SK-N-SH (cell line): ENCODE results near the gene AGBL4. TPM values are rescaled to one million over a fixed set of nuclear protein-coding genes. Genes with fewer than 3 reads are reported as not detected.

Experiments
- CTCF ChIA-PET: fragments of 300-600, 350-600 bp; formaldehyde crosslinking; extraction: SDS; loops from one replicate; lab custom pipeline; 2021; lab: Yijun Ruan, JAX
- POLR2A ChIA-PET: fragments of 350-600 bp; sonication (Branson Sonifier 250); formaldehyde crosslinking; extraction: SDS; loops from one replicate; lab custom pipeline; 2020; ENCODE audit warnings: antibody characterized with exemption, inconsistent platforms; lab: Yijun Ruan, JAX
- DNase-seq: peaks from one replicate; pipeline ENCODE4 v3.0.0; 2012
- H2AFZ ChIP-seq: fragments of 200-600 bp; sonication (generic); 2 replicates; pipeline ENCODE4 v1.8.1; 2016; ENCODE audit warnings: antibody characterized with exemption, mild to moderate bottlenecking, low read depth
- H3F3A ChIP-seq: fragments of 200-600 bp; sonication (generic); replicated peaks from 2 replicates; pipeline ENCODE3; 2016; ENCODE audit warnings: antibody characterized with exemption, mild to moderate bottlenecking; ENCODE audit not compliant: insufficient read depth
- H3K27ac ChIP-seq, 2 experiments: fragments of 200-500 bp in 1 of 2; fragments of 200-600 bp in 1 of 2; sonication (Bioruptor generic) in 1 of 2; sonication (generic), shearing (Covaris generic) in 1 of 2; 2 replicates each; pipeline versions ENCODE4 v1.5.1 to v1.6.1; 2014 to 2016; ENCODE audit warnings: low read depth in 2 of 2, inconsistent platforms in 1 of 2, low read length in 1 of 2, mild to moderate bottlenecking in 1 of 2, mixed read lengths in 1 of 2
- H3K27me3 ChIP-seq: fragments of 200-600 bp; sonication (generic), shearing (Covaris generic); 2 replicates; pipeline ENCODE4 v1.6.1; 2016; ENCODE audit warnings: mixed run types; ENCODE audit not compliant: insufficient read depth
- H3K36me3 ChIP-seq, 2 experiments: fragments of 200-500 bp in 1 of 2; fragments of 200-600 bp in 1 of 2; sonication (Bioruptor generic) in 1 of 2; sonication (generic) in 1 of 2; replicated peaks in 1 of 2; 2 replicates each; pipeline versions ENCODE3 to v1.5.1; 2014 to 2016; ENCODE audit warnings: low read length in 1 of 2, mild to moderate bottlenecking in 1 of 2; ENCODE audit not compliant: insufficient read depth in 2 of 2, control insufficient read depth in 1 of 2
- H3K4me1 ChIP-seq, 2 experiments: fragments of 200-500 bp in 1 of 2; fragments of 200-600 bp in 1 of 2; sonication (Bioruptor generic) in 1 of 2; sonication (generic), shearing (Covaris generic) in 1 of 2; 2 replicates each; pipeline versions ENCODE4 v1.5.1 to v1.6.1; 2014 to 2016; ENCODE audit warnings: low read depth in 1 of 2, low read length in 1 of 2, mixed run types in 1 of 2; ENCODE audit not compliant: insufficient read depth in 2 of 2, control insufficient read depth in 1 of 2
- H3K4me2 ChIP-seq: fragments of 200-600 bp; sonication (generic), shearing (Covaris generic); 2 replicates; pipeline ENCODE4 v1.6.1; 2017; ENCODE audit warnings: mixed run types
- H3K4me3 ChIP-seq, 2 experiments: fragments of 200-500 bp in 1 of 2; fragments of 200-600 bp in 1 of 2; sonication (Bioruptor generic) in 1 of 2; sonication (generic), shearing (Covaris generic) in 1 of 2; 2 replicates each; pipeline versions ENCODE4 v1.5.1 to v1.8.1; 2014 to 2016; ENCODE audit warnings: low read depth in 2 of 2, inconsistent platforms in 1 of 2, low read length in 1 of 2, mild to moderate bottlenecking in 1 of 2, mixed read lengths in 1 of 2, moderate library complexity in 1 of 2
- H3K79me2 ChIP-seq: fragments of 200-600 bp; sonication (generic); 2 replicates; pipeline ENCODE4 v1.8.1; 2017; ENCODE audit warnings: mild to moderate bottlenecking; ENCODE audit not compliant: insufficient read depth
- H3K9ac ChIP-seq: fragments of 200-600 bp; sonication (generic); 2 replicates; pipeline ENCODE4 v1.6.1; 2017; ENCODE audit warnings: mixed run types
- H3K9me2 ChIP-seq: fragments of 200-600 bp; sonication (generic); 2 replicates; pipeline ENCODE4 v1.6.1; 2017; ENCODE audit warnings: mixed run types
- H3K9me3 ChIP-seq: fragments of 200-600 bp; sonication (generic); 2 replicates; pipeline ENCODE4 v1.6.1; 2017; ENCODE audit warnings: mixed run types, mild to moderate bottlenecking, moderate library complexity
- H4K20me1 ChIP-seq: fragments of 200-600 bp; sonication (generic); 2 replicates; pipeline ENCODE4 v1.6.1; 2017; ENCODE audit warnings: mild to moderate bottlenecking, mixed run types; ENCODE audit not compliant: insufficient read depth
- CTCF ChIP-seq: fragments of 200-600 bp; sonication (generic); IDR thresholded peaks from 2 replicates; pipeline ENCODE4 v1.6.1; 2017; ENCODE audit warnings: antibody characterized with exemption, mild to moderate bottlenecking, moderate library complexity
- EZH2phosphoT487 ChIP-seq: fragments of 200-600 bp; sonication (generic); IDR thresholded peaks from 2 replicates; pipeline ENCODE4 v1.6.1; 2017; ENCODE audit warnings: low read depth, mixed run types, mild to moderate bottlenecking, antibody characterized with exemption, moderate library complexity, borderline replicate concordance
- FOSL2 ChIP-seq: IDR thresholded peaks from 2 replicates; pipeline ENCODE4 v1.4.0; 2012; ENCODE audit warnings: low read depth, mild to moderate bottlenecking, moderate library complexity, borderline replicate concordance
- FOXJ3 ChIP-seq: sonication (generic); formaldehyde crosslinking; IDR thresholded peaks from 2 replicates; pipeline ENCODE4 v1.5.1; 2020; ENCODE audit warnings: mild to moderate bottlenecking, missing genetic modification reagents
- GABPA ChIP-seq: IDR thresholded peaks from 2 replicates; pipeline ENCODE4 v1.4.0; 2012; ENCODE audit warnings: low read depth, mild to moderate bottlenecking
- IRF3 ChIP-seq: fragments of 150-350 bp; IDR thresholded peaks from 2 replicates; pipeline ENCODE4 v1.6.1; 2016; ENCODE audit warnings: mild to moderate bottlenecking, low read depth, low read length
- MEF2A ChIP-seq: IDR thresholded peaks from 2 replicates; pipeline ENCODE4 v1.4.0; 2012; ENCODE audit warnings: low read depth, borderline replicate concordance
- PBX3 ChIP-seq: IDR thresholded peaks from 2 replicates; pipeline ENCODE4; 2012
- POLR2AphosphoS5 ChIP-seq: IDR thresholded peaks from 2 replicates; pipeline ENCODE4 v1.6.1; 2012; ENCODE audit warnings: low read depth, low read length
- RCOR1 ChIP-seq: fragments of 150-350 bp; IDR thresholded peaks from 2 replicates; pipeline ENCODE4 v1.6.1; 2017; ENCODE audit warnings: antibody characterized with exemption, low read length
- SMC3 ChIP-seq: IDR thresholded peaks from 2 replicates; pipeline ENCODE4 v1.6.1; 2012; ENCODE audit warnings: low read depth, low read length, improper control_type of control experiment
- TAF1 ChIP-seq: IDR thresholded peaks from 2 replicates; pipeline ENCODE4 v1.6.1; 2012; ENCODE audit warnings: low read depth, mild to moderate bottlenecking, low read length, moderate library complexity, borderline replicate concordance
- TCF12 ChIP-seq: IDR thresholded peaks from 2 replicates; pipeline ENCODE4 v1.4.0; 2012
- TEAD4 ChIP-seq: IDR thresholded peaks from 2 replicates; pipeline ENCODE4 v1.4.0; 2012; ENCODE audit warnings: mild to moderate bottlenecking, borderline replicate concordance; ENCODE audit not compliant: insufficient read depth
- USF2 ChIP-seq: fragments of 150-350 bp; IDR thresholded peaks from 2 replicates; pipeline ENCODE4 v1.6.1; 2017; ENCODE audit warnings: antibody characterized with exemption, low read length, low read depth, borderline replicate concordance
- ZBTB33 ChIP-seq: IDR thresholded peaks from 2 replicates; pipeline ENCODE4 v1.4.0; 2012; ENCODE audit warnings: low read depth, borderline replicate concordance
- WGBS: methylation state at CpG from one replicate; pipeline ENCODE4 v1.1.6; 2017; ENCODE audit warnings: low lambda C conversion rate; 5-methylcytosine and 5-hydroxymethylcytosine counted together
- polyA plus RNA-seq, 3 experiments: library from polyadenylated mRNA; depleted of rRNA; stranded (reverse); fragments of >200 nt; gene quantifications; 2 replicates each; pipeline ENCODE4 v1.2.3, GENCODE V29; 2012

AGBL4 gene
- polyA plus RNA-seq, 1 of the 3 experiments (the other 2 are of a cell fraction) = 0.07 TPM

GRCh38 chr1:48645883-48646282, 1377.9 kb downstream of the AGBL4 start (continued):
- no peak for TF ChIP-seq PBX3
- no peak for TF ChIP-seq EZH2phosphoT487
- TF ChIP-seq GABPA = no peak
- TF ChIP-seq TEAD4 = no peak
- TF ChIP-seq TCF12 = no peak
- TF ChIP-seq IRF3 = no peak
- TF ChIP-seq MEF2A = no peak
- TF ChIP-seq, all 33 proteins: peak for 0

GRCh38 chr1:48644905-48645605, 1378.7 kb downstream of the AGBL4 start:
- CTCF ChIA-PET = interaction anchor here (1.0 to 1.6 kb wide), 3 partner anchors 11 to 1703 kb away, joined by 3 read pairs; no protein-coding TSS in a partner anchor
- Histone ChIP-seq H3K4me3 (no peak overlapping the region), H3K9me2 (no peaks in the 10 kb centered on the region), H2AFZ (no peak overlapping the region), H3K36me3 (no peaks in the 10 kb centered on the region), H3K9ac (no peak overlapping the region), H3F3A (no peaks in the 10 kb centered on the region), H3K79me2 (no peaks in the 10 kb centered on the region), H4K20me1 (no peaks in the 10 kb centered on the region), H3K9me3 (no peaks in the 10 kb centered on the region), H3K4me1 (peaks cover 0 to 7% of the 10 kb centered on the region in 2 experiments; a peak in 1 of 4 replicates), H3K27me3 (no peaks in the 10 kb centered on the region), H3K4me2 (no peak overlapping the region), H3K27ac (no peak overlapping the region)
- no peak for DNase-seq
- POLR2A ChIA-PET = no interaction called here
- WGBS = 37% methylated on average over 2 of the region's 3 CpGs
- TF ChIP-seq PBX3 = no peak
- TF ChIP-seq CTCF = no peak
- TF ChIP-seq SMC3 = no peak
- no peak for TF ChIP-seq ZBTB33
- TF ChIP-seq FOXJ3 (CRISPR knock-in tag) = no peak
- TF ChIP-seq IRF3 = no peak
- TF ChIP-seq TCF12 = no peak
- TF ChIP-seq TAF1 = no peak
- no peak for TF ChIP-seq USF2
- TF ChIP-seq RCOR1 = no peak
- TF ChIP-seq FOSL2 = no peak
- TF ChIP-seq GABPA = no peak
- TF ChIP-seq POLR2AphosphoS5 = no peak
